Activated naive CD8-positive, alpha-beta T cell treated with anti-CD3 and anti-CD28 coated beads for 36 hours (primary cell): ENCODE results near the gene EPX. TPM values are rescaled to one million over a fixed set of nuclear protein-coding genes. Genes with fewer than 3 reads are reported as not detected.
"Not testable (repeated sequence)": the region's sequence is repeated elsewhere in the genome, so short reads cannot be mapped to it uniquely, and the experiment has no call there.

ENCODE experiments used
- DNase-seq: peaks from one replicate; pipeline ENCODE4 v3.0.0; 2021
- H3K27ac Mint-ChIP-seq: one replicate; pipeline ENCODE4 v1.8.0; 2022; ENCODE audit warnings: mild to moderate bottlenecking, moderate library complexity, mixed read lengths
- H3K27me3 Mint-ChIP-seq: one replicate; pipeline ENCODE4 v1.8.0; 2022; ENCODE audit warnings: mild to moderate bottlenecking, mixed read lengths
- H3K36me3 Mint-ChIP-seq: one replicate; pipeline ENCODE4 v1.8.0; 2021; ENCODE audit warnings: mild to moderate bottlenecking, mixed read lengths
- H3K4me1 Mint-ChIP-seq: one replicate; pipeline ENCODE4 v1.8.0; 2021; ENCODE audit warnings: mixed read lengths
- H3K4me3 Mint-ChIP-seq: one replicate; pipeline ENCODE4 v1.8.0; 2022; ENCODE audit warnings: mild to moderate bottlenecking, moderate library complexity, mixed read lengths
- H3K9me3 Mint-ChIP-seq: one replicate; pipeline ENCODE4 v1.8.0; 2022; ENCODE audit warnings: mixed read lengths
- total RNA-seq, 2 experiments: library from RNA; stranded (reverse); gene quantifications; one replicate each; pipeline ENCODE4 v1.2.3, GENCODE V29; 2021

Gene EPX
- not detected for total RNA-seq

GRCh38 chr17:58192612-58193011 lies at the start of gene EPX:
EPX (plus strand) TSS chr17:58192726; CDS start chr17:58192847, 121 bp downstream.
- H3K4me3 Mint-ChIP-seq: no peak within 1 kb of the TSS
- no peak for DNase-seq
- H3K4me1 Mint-ChIP-seq: no peaks in the 10 kb centered on the region
- no peak within 1 kb of the TSS for H3K27ac Mint-ChIP-seq
- H3K9me3 Mint-ChIP-seq: no peaks in the 10 kb centered on the region
- H3K27me3 Mint-ChIP-seq: peaks cover 27% of the 10 kb centered on the region
- H3K36me3 Mint-ChIP-seq: no peaks in the 10 kb centered on the region

- H3K4me1 Mint-ChIP-seq, H3K27ac Mint-ChIP-seq, H3K4me3 Mint-ChIP-seq, DNase-seq, H3K27me3 Mint-ChIP-seq: not testable (repeated sequence)
- Mint-ChIP-seq H3K9me3 (peaks cover 26% of the 10 kb centered on the region), H3K36me3 (peaks cover 22% of the 10 kb centered on the region)
Measured at GRCh38 chr17:58143335-58143734, 49.2 kb upstream of the EPX start.

- Mint-ChIP-seq H3K27me3 (no peaks in the 10 kb centered on the region), H3K36me3 (peaks cover 22% of the 10 kb centered on the region), H3K4me3 (no peak overlapping the region), H3K9me3 (peaks cover 26% of the 10 kb centered on the region), H3K4me1 (no peaks in the 10 kb centered on the region), H3K27ac (no peak overlapping the region)
- DNase-seq: no peak
Measured at GRCh38 chr17:58144801-58145200, 47.7 kb upstream of the EPX start.

GRCh38 chr17:58147930-58148434 lies 44.5 kb upstream of the EPX start, which contains the start of gene OR4D1:
OR4D1 (plus strand) TSS chr17:58148384; CDS start chr17:58155154, 6,770 bp downstream.
- H3K4me1 Mint-ChIP-seq: peaks cover 11% of the 10 kb centered on the region
- peaks cover 22% of the 10 kb centered on the region for H3K36me3 Mint-ChIP-seq
- H3K4me3 Mint-ChIP-seq: no peak within 1 kb of the TSS
- peaks cover 26% of the 10 kb centered on the region for H3K9me3 Mint-ChIP-seq
- H3K27ac Mint-ChIP-seq: no peak within 1 kb of the TSS
- no peaks in the 10 kb centered on the region for H3K27me3 Mint-ChIP-seq
- no peak for DNase-seq

GRCh38 chr17:58148609-58149008 lies 43.9 kb upstream of the EPX start:
- Mint-ChIP-seq H3K4me1 (peaks cover 17% of the 10 kb centered on the region), H3K27me3 (no peaks in the 10 kb centered on the region), H3K36me3 (peaks cover 21% of the 10 kb centered on the region), H3K4me3 (no peak overlapping the region), H3K27ac (no peak overlapping the region), H3K9me3 (peaks cover 26% of the 10 kb centered on the region)
- no peak for DNase-seq

GRCh38 chr17:58150394-58150793 lies 42.1 kb upstream of the EPX start:
- Mint-ChIP-seq H3K27ac (no peak overlapping the region), H3K9me3 (peaks cover 14% of the 10 kb centered on the region), H3K36me3 (peaks cover 8% of the 10 kb centered on the region), H3K27me3 (no peaks in the 10 kb centered on the region), H3K4me1 (peaks cover 25% of the 10 kb centered on the region), H3K4me3 (no peak overlapping the region)
- DNase-seq: no peak

GRCh38 chr17:58153046-58153445 lies 39.5 kb upstream of the EPX start:
- Mint-ChIP-seq H3K4me1 (peaks cover 38% of the 10 kb centered on the region), H3K36me3 (no peaks in the 10 kb centered on the region)

GRCh38 chr17:58153671-58154070 lies 38.9 kb upstream of the EPX start:
- Mint-ChIP-seq H3K9me3 (no peaks in the 10 kb centered on the region), H3K4me3 (no peak overlapping the region), H3K27me3 (no peaks in the 10 kb centered on the region), H3K36me3 (no peaks in the 10 kb centered on the region), H3K27ac (peak overlapping the region; percentile 75), H3K4me1 (peaks cover 38% of the 10 kb centered on the region)
- DNase-seq: no peak

More at GRCh38 chr17:58153046-58153445, 39.5 kb upstream of the EPX start:
- DNase-seq: peak; percentile 35
- H3K4me3 Mint-ChIP-seq: peak overlapping the region; percentile 12
- H3K9me3 Mint-ChIP-seq: no peaks in the 10 kb centered on the region
- no peaks in the 10 kb centered on the region for H3K27me3 Mint-ChIP-seq
- peak overlapping the region; percentile 75 for H3K27ac Mint-ChIP-seq

- Mint-ChIP-seq H3K27ac (peak overlapping the region; percentile 80), H3K36me3 (no peaks in the 10 kb centered on the region), H3K27me3 (no peaks in the 10 kb centered on the region), H3K9me3 (no peaks in the 10 kb centered on the region), H3K4me1 (peaks cover 35% of the 10 kb centered on the region), H3K4me3 (peak overlapping the region; percentile 79)
- peak; percentile 65 for DNase-seq
Measured at GRCh38 chr17:58156839-58157803, 35.4 kb upstream of the EPX start.

- Mint-ChIP-seq H3K4me1 (peaks cover 25% of the 10 kb centered on the region), H3K27me3 (no peaks in the 10 kb centered on the region), H3K4me3 (no peak overlapping the region), H3K27ac (no peak overlapping the region), H3K9me3 (peaks cover 2% of the 10 kb centered on the region), H3K36me3 (no peaks in the 10 kb centered on the region)
- DNase-seq: no peak
Measured at GRCh38 chr17:58158181-58158580, 34.3 kb upstream of the EPX start.

GRCh38 chr17:58161566-58161965 lies 31.0 kb upstream of the EPX start:
- no peak overlapping the region for H3K27ac Mint-ChIP-seq
- peaks cover 9% of the 10 kb centered on the region for H3K4me1 Mint-ChIP-seq
- DNase-seq: no peak
- no peak overlapping the region for H3K4me3 Mint-ChIP-seq
- no peaks in the 10 kb centered on the region for H3K27me3 Mint-ChIP-seq
- H3K36me3 Mint-ChIP-seq: no peaks in the 10 kb centered on the region
- peaks cover 2% of the 10 kb centered on the region for H3K9me3 Mint-ChIP-seq

GRCh38 chr17:58165981-58166380 lies 26.5 kb upstream of the EPX start:
- Mint-ChIP-seq H3K36me3 (no peaks in the 10 kb centered on the region), H3K4me1 (peaks cover 14% of the 10 kb centered on the region), H3K27ac (no peak overlapping the region), H3K27me3 (no peaks in the 10 kb centered on the region), H3K9me3 (peaks cover 4% of the 10 kb centered on the region), H3K4me3 (no peak overlapping the region)
- DNase-seq: no peak

GRCh38 chr17:58166682-58167081 lies 25.8 kb upstream of the EPX start, which contains the start of gene OR4D2:
OR4D2 (plus strand) TSS chr17:58166982; CDS start chr17:58169656, 2,674 bp downstream.
- H3K9me3 Mint-ChIP-seq: peaks cover 4% of the 10 kb centered on the region
- no peak within 1 kb of the TSS for H3K4me3 Mint-ChIP-seq
- H3K4me1 Mint-ChIP-seq: peaks cover 19% of the 10 kb centered on the region
- H3K36me3 Mint-ChIP-seq: no peaks in the 10 kb centered on the region
- DNase-seq: no peak
- H3K27ac Mint-ChIP-seq: no peak within 1 kb of the TSS
- no peaks in the 10 kb centered on the region for H3K27me3 Mint-ChIP-seq

GRCh38 chr17:58170622-58171021 lies 21.9 kb upstream of the EPX start:
- H3K4me3 Mint-ChIP-seq: no peak overlapping the region
- no peaks in the 10 kb centered on the region for H3K27me3 Mint-ChIP-seq
- H3K9me3 Mint-ChIP-seq: peaks cover 2% of the 10 kb centered on the region
- no peak for DNase-seq
- H3K4me1 Mint-ChIP-seq: peaks cover 25% of the 10 kb centered on the region
- no peaks in the 10 kb centered on the region for H3K36me3 Mint-ChIP-seq
- peak overlapping the region; percentile 30 for H3K27ac Mint-ChIP-seq

GRCh38 chr17:58172369-58173071 lies 20.0 kb upstream of the EPX start:
- DNase-seq: peak; percentile 22
- H3K27me3 Mint-ChIP-seq: no peaks in the 10 kb centered on the region
- peak overlapping the region; percentile 58 for H3K27ac Mint-ChIP-seq
- H3K4me1 Mint-ChIP-seq: peaks cover 25% of the 10 kb centered on the region
- H3K36me3 Mint-ChIP-seq: no peaks in the 10 kb centered on the region
- peaks cover 2% of the 10 kb centered on the region for H3K9me3 Mint-ChIP-seq
- no peak overlapping the region for H3K4me3 Mint-ChIP-seq
